HepG2 (cell line): ENCODE data around the gene DCUN1D2. TPM values are rescaled to one million over a fixed set of nuclear protein-coding genes. Genes with fewer than 3 reads are reported as not detected.

Experiments used
- AGO1 ChIP-seq: fragments of 200-400 bp; formaldehyde crosslinking; IDR thresholded peaks from 2 replicates; pipeline ENCODE4 v1.6.1; 2017; ENCODE audit warnings: mild to moderate bottlenecking, low read depth, low read length, moderate library complexity; ENCODE audit not compliant: poor library complexity, severe bottlenecking
- PRDM10 ChIP-seq: sonication (generic); formaldehyde crosslinking; IDR thresholded peaks from 2 replicates; pipeline ENCODE4 v1.4.0; 2020; ENCODE audit warnings: low read depth, missing genetic modification reagents
- RFXAP ChIP-seq: sonication (generic); formaldehyde crosslinking; IDR thresholded peaks from 2 replicates; pipeline ENCODE4 v1.4.0; 2020; ENCODE audit warnings: missing genetic modification reagents, borderline replicate concordance
- SMC3 ChIP-seq: IDR thresholded peaks from 2 replicates; pipeline ENCODE4 v1.6.1; 2011; ENCODE audit warnings: low read length, improper control_type of control experiment
- TOE1 ChIP-seq: sonication (generic); formaldehyde crosslinking; IDR thresholded peaks from 2 replicates; pipeline ENCODE4 v1.4.0; 2020; ENCODE audit warnings: mild to moderate bottlenecking, missing genetic modification reagents
- ZNF18 ChIP-seq: sonication (generic); formaldehyde crosslinking; IDR thresholded peaks from 2 replicates; pipeline ENCODE4 v1.8.0; 2022; ENCODE audit warnings: mild to moderate bottlenecking, missing genetic modification reagents; ENCODE audit not compliant: insufficient replicate concordance
- ZNF317 ChIP-seq: sonication (generic); formaldehyde crosslinking; IDR thresholded peaks from 2 replicates; pipeline ENCODE4 v1.5.0; 2020; ENCODE audit warnings: mild to moderate bottlenecking, missing genetic modification reagents
- ZNF7 ChIP-seq: IDR thresholded peaks from 2 replicates; pipeline ENCODE4 v1.6.1; 2016; ENCODE audit warnings: missing biosample characterization, missing genetic modification reagents
- ZNF703 ChIP-seq: sonication (generic); formaldehyde crosslinking; IDR thresholded peaks from 2 replicates; pipeline ENCODE4 v1.5.1; 2020; ENCODE audit warnings: missing genetic modification reagents, mild to moderate bottlenecking, moderate library complexity, borderline replicate concordance
- polyA plus RNA-seq, 8 experiments: library from polyadenylated mRNA; depleted of rRNA in 3 of 8; stranded (reverse) in 7 of 8; unstranded in 1 of 8; fragments of >200 nt; fragmentation: Illumina TruSeq in 4 of 8; extraction: Trizol in 4 of 8; gene quantifications; 2 replicates each; pipeline versions ENCODE4 v1.2.1 to v1.2.3, GENCODE V29; 2011 to 2016; ENCODE audit warnings: low read depth in 4 of 8, missing spikeins in 1 of 8, mixed read lengths in 1 of 8; ENCODE audit not compliant: insufficient read depth in 1 of 8
- total RNA-seq, 5 experiments: library from RNA; depleted of rRNA; stranded (reverse); fragments of >200 nt; fragmentation: Illumina TruSeq; extraction: Trizol; gene quantifications; 2 replicates each; pipeline ENCODE4 v1.2.3, GENCODE V29; 2016; ENCODE audit warnings: low read depth in 1 of 5
- TF ChIP-seq, protein P1 (sequence below): sonication (generic); formaldehyde crosslinking; conservative IDR thresholded peaks from 2 replicates; pipeline ENCODE4 v1.8.0; 2022; ENCODE audit warnings: mild to moderate bottlenecking, moderate library complexity, missing genetic modification reagents

DCUN1D2 gene
- total and polyA plus RNA-seq, 2 of the 13 experiments (the other 11 are each of a cell fraction or from before 2014, with no cell fraction given), result 9.1 to 9.6 TPM

GRCh38 chr13:113421673-113422270 lies 68.7 kb downstream of the DCUN1D2 start (continued):
- TF ChIP-seq PRDM10 (CRISPR knock-in tag), result no peak
- TF ChIP-seq SMC3, result no peak
- no peak for TF ChIP-seq TOE1
- TF ChIP-seq, protein P1, sequence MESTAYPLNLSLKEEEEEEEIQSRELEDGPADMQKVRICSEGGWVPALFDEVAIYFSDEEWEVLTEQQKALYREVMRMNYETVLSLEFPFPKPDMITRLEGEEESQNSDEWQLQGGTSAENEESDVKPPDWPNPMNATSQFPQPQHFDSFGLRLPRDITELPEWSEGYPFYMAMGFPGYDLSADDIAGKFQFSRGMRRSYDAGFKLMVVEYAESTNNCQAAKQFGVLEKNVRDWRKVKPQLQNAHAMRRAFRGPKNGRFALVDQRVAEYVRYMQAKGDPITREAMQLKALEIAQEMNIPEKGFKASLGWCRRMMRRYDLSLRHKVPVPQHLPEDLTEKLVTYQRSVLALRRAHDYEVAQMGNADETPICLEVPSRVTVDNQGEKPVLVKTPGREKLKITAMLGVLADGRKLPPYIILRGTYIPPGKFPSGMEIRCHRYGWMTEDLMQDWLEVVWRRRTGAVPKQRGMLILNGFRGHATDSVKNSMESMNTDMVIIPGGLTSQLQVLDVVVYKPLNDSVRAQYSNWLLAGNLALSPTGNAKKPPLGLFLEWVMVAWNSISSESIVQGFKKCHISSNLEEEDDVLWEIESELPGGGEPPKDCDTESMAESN (CRISPR knock-in tag), result no peak
- TF ChIP-seq ZNF703 (CRISPR knock-in tag), result no peak
- no peak for TF ChIP-seq ZNF7
- TF ChIP-seq ZNF18 (CRISPR knock-in tag), result no peak
- TF ChIP-seq AGO1, result no peak
- TF ChIP-seq ZNF317, result no peak
- TF ChIP-seq RFXAP (CRISPR knock-in tag), result no peak
